Esophagus muscularis mucosa (tissue), 4 donors: ENCODE data around the gene SUN3. TPM values are rescaled to one million over a fixed set of nuclear protein-coding genes. Genes with fewer than 3 reads are reported as not detected.
"Not testable (repeated sequence)": the region's sequence is repeated elsewhere in the genome, so short reads cannot be mapped to it uniquely, and the experiment has no call there.

Experiments used
- DNase-seq: peaks from one replicate; pipeline ENCODE4 v3.0.0-alpha.2; 2017; ENCODE audit errors: extremely low spot score
- H3K27ac ChIP-seq, 4 donors: fragments of 200-600 bp; sonication (generic); replicated peaks in 1 of 4; 1 replicate in 3 of 4; 2 replicates in 1 of 4; pipeline ENCODE4 v1.5.1; 2016 to 2019; ENCODE audit warnings: mild to moderate bottlenecking in 1 of 4
- H3K27me3 ChIP-seq, 4 donors: fragments of 200-600 bp; sonication (generic); one replicate each; pipeline versions ENCODE4 v1.5.1 to v1.6.0; 2016 to 2019
- H3K36me3 ChIP-seq, 4 donors: fragments of 200-600 bp; sonication (generic); one replicate each; pipeline ENCODE4 v1.5.1; 2016 to 2019
- H3K4me1 ChIP-seq, 4 donors: fragments of 200-600 bp; sonication (generic); one replicate each; pipeline ENCODE4 v1.5.1; 2016 to 2019
- H3K4me3 ChIP-seq, 4 donors: fragments of 200-600 bp; sonication (generic); 1 replicate in 2 of 4; 2 replicates in 2 of 4; pipeline ENCODE4 v1.5.1; 2016 to 2019; ENCODE audit warnings: mild to moderate bottlenecking in 4 of 4, moderate library complexity in 1 of 4
- H3K9me3 ChIP-seq, 4 donors: fragments of 200-600 bp; sonication (generic); 1 replicate in 3 of 4; 2 replicates in 1 of 4; pipeline ENCODE4 v1.5.1; 2016 to 2019
- CTCF ChIP-seq, 3 experiments: fragments of 200-600 bp in 2 of 3; fragments of 450-650 bp in 1 of 3; sonication (generic) in 2 of 3; IDR thresholded peaks; one replicate each; pipeline ENCODE4 v1.5.1; 2017 to 2019; ENCODE audit warnings: antibody characterized with exemption in 3 of 3, mild to moderate bottlenecking in 2 of 3, moderate library complexity in 1 of 3
- EP300 ChIP-seq: sonication (generic); formaldehyde crosslinking; IDR thresholded peaks from one replicate; pipeline ENCODE4 v1.6.1; 2017; ENCODE audit warnings: antibody characterized with exemption
- POLR2A ChIP-seq: fragments of 450-650 bp; IDR thresholded peaks from one replicate; pipeline ENCODE4 v1.6.1; 2017; ENCODE audit warnings: antibody characterized with exemption, moderate library complexity, mild to moderate bottlenecking, low read depth
- POLR2AphosphoS5 ChIP-seq, 2 donors: sonication (generic); formaldehyde crosslinking; IDR thresholded peaks; one replicate each; pipeline ENCODE4 v1.6.1; 2017; ENCODE audit warnings: antibody characterized with exemption in 2 of 2
- WGBS: methylation state at CpG from one replicate; pipeline ENCODE4 v1.1.5; 2018; 5-methylcytosine and 5-hydroxymethylcytosine counted together
- intact Hi-C: fragments of 100-400 bp; cut with DNase I; formaldehyde crosslinking; loops from one replicate; pipeline ENCODE4 v1.15.1; 2023
- total RNA-seq, 4 donors: library from RNA; depleted of rRNA; stranded (reverse); fragments of >200 nt; gene quantifications; one replicate each; pipeline versions ENCODE4 v1.1.0 to v1.2.1, GENCODE V29; 2016

Gene SUN3
- total RNA-seq, 4 donors from 2014 or later, result not detected

GRCh38 chr7:47945261-47946015 is 83.5 kb downstream of the SUN3 start:
- intact Hi-C loops, result loop anchor here (1.0 kb wide), 1 partner anchor 164 kb away; no protein-coding TSS in a partner anchor

GRCh38 chr7:47944536-47945260 is 84.2 kb downstream of the SUN3 start:
- no peaks in the 10 kb centered on the region for H3K27me3 ChIP-seq
- no peaks in the 10 kb centered on the region for H3K9me3 ChIP-seq
- H3K27ac ChIP-seq, result no peak overlapping the region
- no peak overlapping the region for H3K4me3 ChIP-seq
- DNase-seq, result no peak
- TF ChIP-seq POLR2AphosphoS5 (IDR thresholded peaks at IDR 0.05), result no peak
- TF ChIP-seq CTCF (IDR thresholded peaks at IDR 0.05), result no peak
- TF ChIP-seq EP300, result no peak
- TF ChIP-seq POLR2A, result no peak
- no peaks in the 10 kb centered on the region for H3K36me3 ChIP-seq
- H3K4me1 ChIP-seq, result peaks cover 8 to 41% (median 23%) of the 10 kb centered on the region in 4 donors
- intact Hi-C loops, result no loop called here
- WGBS, result 71% methylated on average over 12 of the region's 12 CpGs

More at GRCh38 chr7:47945261-47946015, 83.5 kb downstream of the SUN3 start:
- TF ChIP-seq CTCF (IDR thresholded peaks at IDR 0.05), result peak; percentile 75 to 76 (median 76)
- TF ChIP-seq EP300, result no peak
- peaks cover 8 to 40% (median 18%) of the 10 kb centered on the region in 4 donors for H3K4me1 ChIP-seq
- 31% methylated on average over 7 of the region's 8 CpGs for WGBS
- H3K27me3 ChIP-seq, result no peaks in the 10 kb centered on the region
- H3K36me3 ChIP-seq, result no peaks in the 10 kb centered on the region
- no peaks in the 10 kb centered on the region for H3K9me3 ChIP-seq
- H3K4me3 ChIP-seq, result no peak overlapping the region
- peak overlapping the region in 3 of 4 donors; percentile 1 to 42 (median 9) for H3K27ac ChIP-seq
- no peak for DNase-seq

GRCh38 chr7:47943676-47944474 is 85.0 kb downstream of the SUN3 start:
- H3K4me1 ChIP-seq, result peaks cover 8 to 44% (median 25%) of the 10 kb centered on the region in 4 donors
- H3K27me3 ChIP-seq, result no peaks in the 10 kb centered on the region
- WGBS, result 91% methylated on average over 8 of the region's 8 CpGs
- no peak overlapping the region for H3K4me3 ChIP-seq
- no peaks in the 10 kb centered on the region for H3K9me3 ChIP-seq
- peak overlapping the region in 1 of 4 donors; percentile 2 for H3K27ac ChIP-seq
- no peak for DNase-seq
- intact Hi-C loops, result no loop called here
- TF ChIP-seq EP300 (no peak), CTCF (IDR thresholded peaks at IDR 0.05) (no peak), POLR2A (no peak), POLR2AphosphoS5 (IDR thresholded peaks at IDR 0.05) (no peak)
- H3K36me3 ChIP-seq, result no peaks in the 10 kb centered on the region

GRCh38 chr7:47942651-47943050 is 86.3 kb downstream of the SUN3 start:
- intact Hi-C loops, H3K4me3 ChIP-seq, H3K27me3 ChIP-seq, H3K9me3 ChIP-seq, H3K36me3 ChIP-seq, DNase-seq: not testable (repeated sequence)
- 96% methylated on average over 6 of the region's 10 CpGs for WGBS
- Histone ChIP-seq H3K27ac (peak overlapping the region in 1 of 4 donors; percentile 77), H3K4me1 (peaks cover 8 to 37% (median 25%) of the 10 kb centered on the region in 4 donors)

- TF ChIP-seq POLR2AphosphoS5 (IDR thresholded peaks at IDR 0.05) (no peak), POLR2A (no peak), EP300 (no peak), CTCF (IDR thresholded peaks at IDR 0.05) (no peak)
- H3K9me3 ChIP-seq, result no peaks in the 10 kb centered on the region
- WGBS, result 86% methylated on average over 10 of the region's 10 CpGs
- peaks cover 8 to 36% (median 23%) of the 10 kb centered on the region in 4 donors for H3K4me1 ChIP-seq
- H3K27me3 ChIP-seq, result no peaks in the 10 kb centered on the region
- no peak overlapping the region for H3K4me3 ChIP-seq
- intact Hi-C loops, result no loop called here
- H3K36me3 ChIP-seq, result no peaks in the 10 kb centered on the region
- H3K27ac ChIP-seq, result peak overlapping the region; percentile 26 to 77 (median 47)
- no peak for DNase-seq
These were observed 86.8 kb downstream of the SUN3 start for GRCh38 chr7:47942132-47942531.
